Midbrain (tissue), 1 donor: ENCODE measurements around the gene ARF5.

Experiments
- DNase-seq: peaks from one replicate; lab custom pipeline; 2025; lab: John Stamatoyannopoulos, UW

The ARF5 gene

GRCh38 chr7:127635659-127636285 lies 47.6 kb downstream of the ARF5 start:
- no peak for DNase-seq

GRCh38 chr7:127638197-127638596 lies 50.0 kb downstream of the ARF5 start:
- no peak for DNase-seq
